Ishikawa (cell line): ENCODE results near the gene ZNF513.

Experiments used
- CEBPB ChIP-seq: IDR thresholded peaks from 2 replicates; pipeline ENCODE4 v1.6.1; 2012
- CREB1 ChIP-seq: IDR thresholded peaks from 2 replicates; pipeline ENCODE4 v1.6.1; 2012; ENCODE audit warnings: low read depth
- EGR1 ChIP-seq: IDR thresholded peaks from 2 replicates; pipeline ENCODE4 v1.6.1; 2012
- EP300 ChIP-seq: IDR thresholded peaks from 2 replicates; pipeline ENCODE4 v1.6.1; 2012; ENCODE audit warnings: borderline replicate concordance
- FOXM1 ChIP-seq: IDR thresholded peaks from 2 replicates; pipeline ENCODE4 v1.6.1; 2012; ENCODE audit warnings: low read depth, borderline replicate concordance
- NFIC ChIP-seq: IDR thresholded peaks from 2 replicates; pipeline ENCODE4 v1.6.1; 2012
- RAD21 ChIP-seq: IDR thresholded peaks from 2 replicates; pipeline ENCODE4 v1.6.1; 2012; ENCODE audit warnings: low read depth
- TAF1 ChIP-seq: IDR thresholded peaks from 2 replicates; pipeline ENCODE4 v1.6.1; 2012; ENCODE audit warnings: low read depth, mild to moderate bottlenecking
- TCF12 ChIP-seq: IDR thresholded peaks from 2 replicates; pipeline ENCODE4 v1.6.1; 2012; ENCODE audit warnings: low read depth
- TEAD4 ChIP-seq: IDR thresholded peaks from 2 replicates; pipeline ENCODE4 v1.6.1; 2012
- YY1 ChIP-seq: IDR thresholded peaks from 2 replicates; pipeline ENCODE4 v1.6.1; 2012; ENCODE audit warnings: low read depth
- ZBTB7A ChIP-seq: IDR thresholded peaks from 2 replicates; pipeline ENCODE4 v1.6.1; 2012; ENCODE audit warnings: low read depth
- TF ChIP-seq, protein P1 (sequence below): IDR thresholded peaks from 2 replicates; pipeline ENCODE4 v1.6.1; 2012; ENCODE audit warnings: low read depth, mild to moderate bottlenecking
- TF ChIP-seq, protein P2 (sequence below): IDR thresholded peaks from 2 replicates; pipeline ENCODE4 v1.6.1; 2012
- TF ChIP-seq, protein P3 (sequence below): IDR thresholded peaks from 2 replicates; pipeline ENCODE4 v1.6.1; 2012

Gene ZNF513

GRCh38 chr2:27380626-27381545, at the start of gene ZNF513:
TSS of gene ZNF513 (minus strand) at chr2:27380734. CDS start at chr2:27380526, 208 bp downstream.
- TF ChIP-seq CEBPB (no peak), YY1 (peak; percentile 81), ZBTB7A (peak; percentile 41), NFIC (peak; percentile 36; the same call in 1 of the 2 replicates), EP300 (peak; percentile 61; the same call in 1 of the 2 replicates), CREB1 (peak; percentile 81), FOXM1 (no peak), TAF1 (0 out of 2 replicates have a peak, but pooled peaks have one; percentile 48), TEAD4 (no peak; the same call in none of the 2 replicates), EGR1 (0 out of 2 replicates have a peak, but pooled peaks have one; percentile 50), TCF12 (peak; percentile 83), RAD21 (no peak)
- TF ChIP-seq, protein P1, sequence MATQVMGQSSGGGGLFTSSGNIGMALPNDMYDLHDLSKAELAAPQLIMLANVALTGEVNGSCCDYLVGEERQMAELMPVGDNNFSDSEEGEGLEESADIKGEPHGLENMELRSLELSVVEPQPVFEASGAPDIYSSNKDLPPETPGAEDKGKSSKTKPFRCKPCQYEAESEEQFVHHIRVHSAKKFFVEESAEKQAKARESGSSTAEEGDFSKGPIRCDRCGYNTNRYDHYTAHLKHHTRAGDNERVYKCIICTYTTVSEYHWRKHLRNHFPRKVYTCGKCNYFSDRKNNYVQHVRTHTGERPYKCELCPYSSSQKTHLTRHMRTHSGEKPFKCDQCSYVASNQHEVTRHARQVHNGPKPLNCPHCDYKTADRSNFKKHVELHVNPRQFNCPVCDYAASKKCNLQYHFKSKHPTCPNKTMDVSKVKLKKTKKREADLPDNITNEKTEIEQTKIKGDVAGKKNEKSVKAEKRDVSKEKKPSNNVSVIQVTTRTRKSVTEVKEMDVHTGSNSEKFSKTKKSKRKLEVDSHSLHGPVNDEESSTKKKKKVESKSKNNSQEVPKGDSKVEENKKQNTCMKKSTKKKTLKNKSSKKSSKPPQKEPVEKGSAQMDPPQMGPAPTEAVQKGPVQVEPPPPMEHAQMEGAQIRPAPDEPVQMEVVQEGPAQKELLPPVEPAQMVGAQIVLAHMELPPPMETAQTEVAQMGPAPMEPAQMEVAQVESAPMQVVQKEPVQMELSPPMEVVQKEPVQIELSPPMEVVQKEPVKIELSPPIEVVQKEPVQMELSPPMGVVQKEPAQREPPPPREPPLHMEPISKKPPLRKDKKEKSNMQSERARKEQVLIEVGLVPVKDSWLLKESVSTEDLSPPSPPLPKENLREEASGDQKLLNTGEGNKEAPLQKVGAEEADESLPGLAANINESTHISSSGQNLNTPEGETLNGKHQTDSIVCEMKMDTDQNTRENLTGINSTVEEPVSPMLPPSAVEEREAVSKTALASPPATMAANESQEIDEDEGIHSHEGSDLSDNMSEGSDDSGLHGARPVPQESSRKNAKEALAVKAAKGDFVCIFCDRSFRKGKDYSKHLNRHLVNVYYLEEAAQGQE, result no peak
- TF ChIP-seq, protein P2, sequence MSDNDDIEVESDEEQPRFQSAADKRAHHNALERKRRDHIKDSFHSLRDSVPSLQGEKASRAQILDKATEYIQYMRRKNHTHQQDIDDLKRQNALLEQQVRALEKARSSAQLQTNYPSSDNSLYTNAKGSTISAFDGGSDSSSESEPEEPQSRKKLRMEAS, result peak; percentile 76
- TF ChIP-seq, protein P3, sequence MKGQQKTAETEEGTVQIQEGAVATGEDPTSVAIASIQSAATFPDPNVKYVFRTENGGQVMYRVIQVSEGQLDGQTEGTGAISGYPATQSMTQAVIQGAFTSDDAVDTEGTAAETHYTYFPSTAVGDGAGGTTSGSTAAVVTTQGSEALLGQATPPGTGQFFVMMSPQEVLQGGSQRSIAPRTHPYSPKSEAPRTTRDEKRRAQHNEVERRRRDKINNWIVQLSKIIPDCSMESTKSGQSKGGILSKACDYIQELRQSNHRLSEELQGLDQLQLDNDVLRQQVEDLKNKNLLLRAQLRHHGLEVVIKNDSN, result peak; percentile 72

GRCh38 chr2:27428978-27429541, 48.5 kb upstream of the ZNF513 start:
- TF ChIP-seq EP300, result 0 out of 2 replicates have a peak, but pooled peaks have one; percentile 5
- TF ChIP-seq, protein P2, result peak; percentile 55; the same call in 1 of the 2 replicates
- no peak for TF ChIP-seq TAF1
- no peak for TF ChIP-seq YY1
- no peak for TF ChIP-seq FOXM1

DNA sequence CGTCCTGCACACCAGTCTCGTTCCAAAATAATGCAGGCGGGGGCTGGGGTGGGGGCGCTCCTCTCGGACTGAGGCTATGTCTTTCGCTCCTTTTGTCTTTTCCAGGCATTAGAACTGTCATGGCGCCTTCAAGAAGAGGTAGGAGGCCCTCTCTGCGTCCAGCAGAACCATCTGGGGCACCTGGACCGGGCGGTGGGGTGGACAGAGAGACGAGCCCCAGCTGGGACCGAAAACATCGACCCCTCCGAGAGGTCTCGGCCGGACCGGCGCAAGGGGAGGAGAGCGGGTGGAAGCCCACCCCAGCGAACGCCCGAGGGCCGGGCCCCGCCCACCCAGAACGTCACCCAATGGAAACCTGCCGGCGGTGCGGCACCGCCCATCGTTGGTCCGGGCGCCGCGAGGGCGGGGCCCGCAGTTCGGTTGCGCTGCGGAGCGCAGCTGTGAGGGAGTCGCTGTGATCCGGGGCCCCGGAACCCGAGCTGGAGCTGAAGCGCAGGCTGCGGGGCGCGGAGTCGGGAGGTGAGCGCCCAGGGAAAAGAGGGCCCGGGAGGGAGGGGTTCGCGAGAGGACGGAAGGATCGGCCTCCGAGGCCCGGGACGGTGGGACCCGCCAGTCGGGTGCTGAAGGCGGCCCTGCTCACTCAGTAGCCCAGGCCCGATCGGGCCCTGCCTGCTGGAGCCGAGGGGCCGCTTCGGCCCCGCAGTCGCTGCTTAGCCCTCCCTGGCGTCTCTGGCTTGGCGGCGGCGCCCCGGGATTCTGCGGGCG, 47.9 kb upstream of the ZNF513 start, which contains the start of gene NRBP1:
Gene NRBP1, plus strand, starts transcription at position 419 of the 765 bp plus-strand sequence. CDS start 4,643 bp downstream, outside the sequence.
- TF ChIP-seq TCF12, result peak; percentile 64; the same call in 1 of the 2 replicates
- TF ChIP-seq CREB1, result 0 out of 2 replicates have a peak, but pooled peaks have one; percentile 22
- peak; percentile 94 for TF ChIP-seq ZBTB7A
- no peak for TF ChIP-seq TEAD4
- TF ChIP-seq, protein P3, result no peak
- TF ChIP-seq YY1, result peak; percentile 71
- peak; percentile 86 for TF ChIP-seq TAF1
- TF ChIP-seq FOXM1, result 0 out of 2 replicates have a peak, but pooled peaks have one; percentile 16
- TF ChIP-seq RAD21, result no peak
- no peak for TF ChIP-seq EP300

- TF ChIP-seq TCF12 (no peak), FOXM1 (no peak), NFIC (no peak), EGR1 (no peak)
- TF ChIP-seq, protein P1, result no peak
- TF ChIP-seq, protein P3, result no peak
These were observed 47.3 kb upstream of the ZNF513 start for GRCh38 chr2:27427863-27428212.
